ENCODE measurements around the gene SH3D19.

GRCh38 chr4:151104621-151105020 lies 220.8 kb downstream of the SH3D19 start:
- TF ChIP-seq CTCF (IDR thresholded peaks at IDR 0.05) = no peak
- no peak for TF ChIP-seq POLR2A (IDR thresholded peaks at IDR 0.05)

Data from testis (tissue), 2 donors.